Heart left ventricle (tissue), 13 donors: Measurements from ENCODE around the gene TREH.
"Not testable (repeated sequence)": the region's sequence is repeated elsewhere in the genome, so short reads cannot be mapped to it uniquely, and the experiment has no call there.

Experiments used
- POLR2A ChIP-seq, 2 donors: fragments of 450-650 bp; IDR thresholded peaks; one replicate each; pipeline ENCODE4 v1.6.1; 2017; ENCODE audit warnings: antibody characterized with exemption in 2 of 2, mild to moderate bottlenecking in 2 of 2, moderate library complexity in 2 of 2
- TF ChIP-seq, protein P1 (sequence below), 12 donors: fragments of 200-600 bp; sonication (generic) in 4 of 12; IDR thresholded peaks; one replicate each; pipeline versions ENCODE4 v1.5.0 to v1.8.0; 2018 to 2022; ENCODE audit warnings: antibody characterized with exemption in 12 of 12, mild to moderate bottlenecking in 5 of 12
- donor health status: ischemic (EF 13 %, LVEDD 7.1; RV severe dilation, severe dysfunction).
- donor health status: DM: no; HTN: yes; CAD: no.
- donor health status: DM: no; HTN: no; CAD: no.
- donor health status: ischemic (EF 25% LVEDD 6.9; RV normal size, moderate dysfunction).
- donor health status: ischemic (EF 25% LVEDD 5.7; RV mildly dilated, moderate dysfunction).
- donor health status: ischemic (EF 35%, LVEDD 5.7; RV mildly dilated, moderate dysfunction).
- donor health status: nonischemic (EF 11% LVEDD 7.7; RV severe dilation, severe dysfunction).
- donor health status: DM: yes; HTN: yes; CAD: no.
- donor health status: PGD.
- donor health status: ischemic (EF 29% LVEDD 5.4; RV normal size, mild dysfunction).
- donor health status: nonischemic (EF 23%, LVEDD 6.1; RV moderate dilation, normal function).

DNA sequence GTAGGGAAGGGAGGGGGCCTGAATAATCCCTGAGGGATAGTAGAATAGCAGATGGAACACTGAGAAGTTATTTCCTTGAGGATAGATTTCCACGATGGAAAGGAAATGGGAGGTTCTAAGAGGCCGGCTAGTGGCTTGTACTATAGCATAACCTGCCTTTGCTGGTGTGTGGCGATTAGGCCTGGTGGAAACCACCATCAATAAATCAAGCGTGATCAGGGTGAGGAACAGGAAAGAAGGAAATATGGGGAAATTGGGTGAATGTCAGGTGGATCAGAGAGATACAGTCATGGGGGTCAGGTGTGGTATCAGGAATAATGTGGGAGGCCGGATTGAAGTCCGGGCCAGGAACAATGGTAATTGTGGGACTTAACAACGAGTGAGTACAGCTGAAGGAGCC is 39.1 kb upstream of the TREH start:
- TF ChIP-seq, protein P1, sequence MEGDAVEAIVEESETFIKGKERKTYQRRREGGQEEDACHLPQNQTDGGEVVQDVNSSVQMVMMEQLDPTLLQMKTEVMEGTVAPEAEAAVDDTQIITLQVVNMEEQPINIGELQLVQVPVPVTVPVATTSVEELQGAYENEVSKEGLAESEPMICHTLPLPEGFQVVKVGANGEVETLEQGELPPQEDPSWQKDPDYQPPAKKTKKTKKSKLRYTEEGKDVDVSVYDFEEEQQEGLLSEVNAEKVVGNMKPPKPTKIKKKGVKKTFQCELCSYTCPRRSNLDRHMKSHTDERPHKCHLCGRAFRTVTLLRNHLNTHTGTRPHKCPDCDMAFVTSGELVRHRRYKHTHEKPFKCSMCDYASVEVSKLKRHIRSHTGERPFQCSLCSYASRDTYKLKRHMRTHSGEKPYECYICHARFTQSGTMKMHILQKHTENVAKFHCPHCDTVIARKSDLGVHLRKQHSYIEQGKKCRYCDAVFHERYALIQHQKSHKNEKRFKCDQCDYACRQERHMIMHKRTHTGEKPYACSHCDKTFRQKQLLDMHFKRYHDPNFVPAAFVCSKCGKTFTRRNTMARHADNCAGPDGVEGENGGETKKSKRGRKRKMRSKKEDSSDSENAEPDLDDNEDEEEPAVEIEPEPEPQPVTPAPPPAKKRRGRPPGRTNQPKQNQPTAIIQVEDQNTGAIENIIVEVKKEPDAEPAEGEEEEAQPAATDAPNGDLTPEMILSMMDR (IDR thresholded peaks at IDR 0.05): not testable (repeated sequence)
- TF ChIP-seq POLR2A (IDR thresholded peaks at IDR 0.05): not testable (repeated sequence)
